Measurements from ENCODE around the gene CDH24. TPM values are rescaled to one million over a fixed set of nuclear protein-coding genes. Genes with fewer than 3 reads are reported as not detected.
A peak's percentile ranks its signal among the peaks of the same experiment; 100 is the strongest.

Gene CDH24
- total RNA-seq, 2 experiments from 2014 or later = 2.9 to 3.0 TPM

GRCh38 chr14:23033251-23033727, 24.0 kb downstream of the CDH24 start:
- DNase-seq = no peak
- peaks cover 35% of the 10 kb centered on the region for H3K36me3 Mint-ChIP-seq (ENCODE audit: low read depth)
- ChIA-PET POLR2A (no interaction called here), CTCF (interaction anchor here (0.6 to 2.5 kb wide), 8 partner anchors 11 to 118 kb away, joined by 3 to 20 read pairs (median 4); partner anchors contain the start of gene CDH24)
- H3K4me3 Mint-ChIP-seq = peak overlapping the region; percentile 93
- H3K9me3 Mint-ChIP-seq = no peaks in the 10 kb centered on the region
- H3K27ac Mint-ChIP-seq = peak overlapping the region; percentile 98
- no peaks in the 10 kb centered on the region for H3K27me3 Mint-ChIP-seq
- peaks cover 45% of the 10 kb centered on the region for H3K4me1 Mint-ChIP-seq

- no peaks in the 10 kb centered on the region for H3K9me3 Mint-ChIP-seq
- ChIA-PET CTCF (interaction anchor here (0.8 to 4.8 kb wide), 6 partner anchors 11 to 461 kb away, joined by 3 to 18 read pairs (median 4); partner anchors contain the start of gene ACIN1), POLR2A (no interaction called here)
- H3K27me3 Mint-ChIP-seq = no peaks in the 10 kb centered on the region
- no peak overlapping the region for H3K4me3 Mint-ChIP-seq
- H3K4me1 Mint-ChIP-seq = peaks cover 50% of the 10 kb centered on the region
- no peak for DNase-seq
- peak overlapping the region; percentile 66 for H3K27ac Mint-ChIP-seq
- H3K36me3 Mint-ChIP-seq (ENCODE audit: low read depth) = peaks cover 44% of the 10 kb centered on the region
These were observed 26.4 kb downstream of the CDH24 start for GRCh38 chr14:23030936-23031335.

GRCh38 chr14:23028799-23029198, 28.5 kb downstream of the CDH24 start:
- peaks cover 54% of the 10 kb centered on the region for H3K4me1 Mint-ChIP-seq

GRCh38 chr14:23025151-23025814, 32.0 kb downstream of the CDH24 start:
- ChIA-PET POLR2A (no interaction called here), CTCF (interaction anchor here (0.6 to 2.2 kb wide), 6 partner anchors 10 to 52 kb away, joined by 3 to 7 read pairs (median 4); partner anchors contain the start of gene CDH24)
- peaks cover 68% of the 10 kb centered on the region for H3K4me1 Mint-ChIP-seq

More at GRCh38 chr14:23028799-23029198, 28.5 kb downstream of the CDH24 start:
- no peaks in the 10 kb centered on the region for H3K9me3 Mint-ChIP-seq
- peak overlapping the region; percentile 73 for H3K27ac Mint-ChIP-seq
- no peak for DNase-seq
- ChIA-PET POLR2A (no interaction called here), CTCF (interaction anchor here (0.8 to 4.8 kb wide), 6 partner anchors 12 to 42 kb away, joined by 3 to 18 read pairs (median 6); no protein-coding TSS in a partner anchor)
- no peak overlapping the region for H3K4me3 Mint-ChIP-seq
- H3K27me3 Mint-ChIP-seq = no peaks in the 10 kb centered on the region
- peaks cover 56% of the 10 kb centered on the region for H3K36me3 Mint-ChIP-seq (ENCODE audit: low read depth)

GRCh38 chr14:23024612-23025075, 32.7 kb downstream of the CDH24 start:
- no peak for DNase-seq
- Mint-ChIP-seq H3K27ac (no peak overlapping the region), H3K9me3 (no peaks in the 10 kb centered on the region), H3K4me3 (no peak overlapping the region), H3K27me3 (no peaks in the 10 kb centered on the region), H3K4me1 (peaks cover 71% of the 10 kb centered on the region), H3K36me3 (ENCODE audit: low read depth) (peaks cover 36% of the 10 kb centered on the region)
- CTCF ChIA-PET = interaction anchor here (1.2 to 2.2 kb wide), 8 partner anchors 11 to 51 kb away, joined by 3 to 7 read pairs (median 6); partner anchors contain the start of gene CDH24
- POLR2A ChIA-PET = no interaction called here

More at GRCh38 chr14:23025151-23025814, 32.0 kb downstream of the CDH24 start:
- H3K9me3 Mint-ChIP-seq = no peaks in the 10 kb centered on the region
- peaks cover 36% of the 10 kb centered on the region for H3K36me3 Mint-ChIP-seq (ENCODE audit: low read depth)
- DNase-seq = no peak
- H3K27me3 Mint-ChIP-seq = no peaks in the 10 kb centered on the region
- peak overlapping the region; percentile 48 for H3K27ac Mint-ChIP-seq
- no peak overlapping the region for H3K4me3 Mint-ChIP-seq

- ChIA-PET POLR2A (no interaction called here), CTCF (interaction anchor here (0.6 to 2.2 kb wide), 10 partner anchors 8 to 50 kb away, joined by 3 to 7 read pairs (median 4); partner anchors contain the start of gene CDH24)
- H3K9me3 Mint-ChIP-seq = no peaks in the 10 kb centered on the region
- peaks cover 63% of the 10 kb centered on the region for H3K4me1 Mint-ChIP-seq
- peak overlapping the region; percentile 21 for H3K27ac Mint-ChIP-seq
- H3K4me3 Mint-ChIP-seq = no peak overlapping the region
- DNase-seq = no peak
- H3K27me3 Mint-ChIP-seq = no peaks in the 10 kb centered on the region
- peaks cover 29% of the 10 kb centered on the region for H3K36me3 Mint-ChIP-seq (ENCODE audit: low read depth)
These were observed 33.5 kb downstream of the CDH24 start for GRCh38 chr14:23023795-23024152.

- H3K4me3 Mint-ChIP-seq = no peak overlapping the region
- H3K36me3 Mint-ChIP-seq (ENCODE audit: low read depth) = peaks cover 26% of the 10 kb centered on the region
- H3K27ac Mint-ChIP-seq = peak overlapping the region; percentile 6
- H3K27me3 Mint-ChIP-seq = no peaks in the 10 kb centered on the region
- H3K4me1 Mint-ChIP-seq = peaks cover 60% of the 10 kb centered on the region
- ChIA-PET CTCF (interaction anchor here (0.5 to 2.2 kb wide), 11 partner anchors 10 to 221 kb away, joined by 3 to 7 read pairs (median 5); partner anchors contain the start of genes CDH24 and PSMB5), POLR2A (no interaction called here)
- no peaks in the 10 kb centered on the region for H3K9me3 Mint-ChIP-seq
- no peak for DNase-seq
These were observed 34.1 kb downstream of the CDH24 start for GRCh38 chr14:23023022-23023794.

- Mint-ChIP-seq H3K27me3 (no peaks in the 10 kb centered on the region), H3K4me1 (peaks cover 55% of the 10 kb centered on the region), H3K27ac (peak overlapping the region; percentile 87), H3K36me3 (ENCODE audit: low read depth) (peaks cover 21% of the 10 kb centered on the region), H3K4me3 (peak overlapping the region; percentile 46), H3K9me3 (no peaks in the 10 kb centered on the region)
- DNase-seq = no peak
- POLR2A ChIA-PET = no interaction called here
- CTCF ChIA-PET = interaction anchor here (0.8 to 1.9 kb wide), 4 partner anchors 10 to 136 kb away, joined by 3 to 6 read pairs (median 4); partner anchors contain the start of gene PSMB5
These were observed 35.4 kb downstream of the CDH24 start for GRCh38 chr14:23021889-23022442.

GRCh38 chr14:23021434-23021833, 35.9 kb downstream of the CDH24 start:
- DNase-seq = no peak
- CTCF ChIA-PET = interaction anchor here (0.6 to 1.8 kb wide), 5 partner anchors 10 to 135 kb away, joined by 3 to 6 read pairs (median 3); no protein-coding TSS in a partner anchor
- Mint-ChIP-seq H3K36me3 (ENCODE audit: low read depth) (peaks cover 21% of the 10 kb centered on the region), H3K4me3 (peak overlapping the region; percentile 46), H3K4me1 (peaks cover 55% of the 10 kb centered on the region), H3K27me3 (no peaks in the 10 kb centered on the region), H3K27ac (peak overlapping the region; percentile 87), H3K9me3 (no peaks in the 10 kb centered on the region)
- POLR2A ChIA-PET = interaction anchor here (1.1 kb wide), 1 partner anchor 15 kb away, joined by 5 read pairs; no protein-coding TSS in a partner anchor

- Mint-ChIP-seq H3K36me3 (ENCODE audit: low read depth) (peaks cover 13% of the 10 kb centered on the region), H3K27me3 (no peaks in the 10 kb centered on the region), H3K27ac (peak overlapping the region; percentile 87), H3K4me3 (no peak overlapping the region), H3K9me3 (no peaks in the 10 kb centered on the region), H3K4me1 (peaks cover 52% of the 10 kb centered on the region)
- DNase-seq = no peak
- ChIA-PET CTCF (interaction anchor here (0.6 to 1.8 kb wide), 8 partner anchors 11 to 120 kb away, joined by 3 to 6 read pairs (median 4); partner anchors contain the start of genes PSMB11 and PSMB5), POLR2A (interaction anchor here (1.1 kb wide), 1 partner anchor 14 kb away, joined by 5 read pairs; no protein-coding TSS in a partner anchor)
These were observed 36.9 kb downstream of the CDH24 start for GRCh38 chr14:23020143-23021128.

- Mint-ChIP-seq H3K27me3 (no peaks in the 10 kb centered on the region), H3K4me1 (peaks cover 35% of the 10 kb centered on the region), H3K36me3 (ENCODE audit: low read depth) (no peaks in the 10 kb centered on the region), H3K4me3 (no peak overlapping the region), H3K9me3 (no peaks in the 10 kb centered on the region), H3K27ac (no peak overlapping the region)
- CTCF ChIA-PET = no interaction called here
- POLR2A ChIA-PET = no interaction called here
- no peak for DNase-seq
These were observed 39.2 kb downstream of the CDH24 start for GRCh38 chr14:23018107-23018506.

All from activated CD4-positive, alpha-beta T cell treated with anti-CD3 and anti-CD28 coated beads, Interleukin-2, amount 10 ng/mL, durations not matched to agents 7 days and 5 days (primary cell).